ENCODE measurements around the gene HDAC4. TPM values are rescaled to one million over a fixed set of nuclear protein-coding genes. Genes with fewer than 3 reads are reported as not detected.

Gene HDAC4
- total RNA-seq, 4 donors from 2014 or later = 51.4 to 107 (median 70.8) TPM

DNA sequence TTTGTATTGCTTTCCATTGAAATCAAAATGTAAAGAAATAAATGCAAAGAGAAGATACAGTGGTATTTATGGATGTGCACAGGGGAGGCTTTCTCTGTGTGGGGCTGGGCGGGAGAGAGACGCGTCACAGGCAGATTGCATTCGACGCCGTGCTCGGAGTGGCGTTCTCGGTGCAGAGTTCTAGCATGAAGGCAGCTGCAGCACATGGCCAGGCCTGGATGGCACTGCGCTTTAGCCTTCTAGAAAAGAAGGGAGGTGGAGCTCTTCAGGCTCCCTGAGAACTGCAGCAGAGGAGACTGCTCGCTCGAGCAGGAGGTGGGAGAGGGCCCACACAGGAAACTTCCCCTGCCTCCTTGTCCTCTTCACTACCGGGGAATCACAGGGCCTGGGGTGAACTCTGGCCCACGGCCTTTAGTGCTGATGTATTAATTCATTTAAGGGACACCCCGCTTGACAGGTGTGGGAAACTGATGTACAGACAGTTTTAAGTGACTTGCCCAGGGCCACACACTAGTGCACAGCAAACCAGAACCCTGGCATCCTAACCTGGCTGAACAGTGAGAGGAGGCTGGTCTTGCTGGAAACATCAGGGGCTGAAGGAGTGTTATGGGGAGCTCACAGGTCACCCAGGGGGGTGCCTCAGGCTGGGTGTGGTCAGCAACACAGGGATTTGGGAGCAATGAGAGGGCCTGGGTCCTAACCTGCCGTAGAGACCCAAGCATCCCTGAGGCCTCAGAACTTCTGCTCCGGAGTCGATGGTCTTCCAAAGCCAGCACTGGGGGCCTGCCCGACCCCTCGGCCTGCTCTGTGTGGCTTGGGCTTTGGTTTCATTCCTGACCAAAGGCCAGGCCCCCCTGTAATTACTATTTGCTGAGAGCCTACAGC, 199.9 kb downstream of the HDAC4 start:
- Histone ChIP-seq H3K27ac (peak overlapping the region; percentile 64), H3K4me3 (no peak overlapping the region)

DNA sequence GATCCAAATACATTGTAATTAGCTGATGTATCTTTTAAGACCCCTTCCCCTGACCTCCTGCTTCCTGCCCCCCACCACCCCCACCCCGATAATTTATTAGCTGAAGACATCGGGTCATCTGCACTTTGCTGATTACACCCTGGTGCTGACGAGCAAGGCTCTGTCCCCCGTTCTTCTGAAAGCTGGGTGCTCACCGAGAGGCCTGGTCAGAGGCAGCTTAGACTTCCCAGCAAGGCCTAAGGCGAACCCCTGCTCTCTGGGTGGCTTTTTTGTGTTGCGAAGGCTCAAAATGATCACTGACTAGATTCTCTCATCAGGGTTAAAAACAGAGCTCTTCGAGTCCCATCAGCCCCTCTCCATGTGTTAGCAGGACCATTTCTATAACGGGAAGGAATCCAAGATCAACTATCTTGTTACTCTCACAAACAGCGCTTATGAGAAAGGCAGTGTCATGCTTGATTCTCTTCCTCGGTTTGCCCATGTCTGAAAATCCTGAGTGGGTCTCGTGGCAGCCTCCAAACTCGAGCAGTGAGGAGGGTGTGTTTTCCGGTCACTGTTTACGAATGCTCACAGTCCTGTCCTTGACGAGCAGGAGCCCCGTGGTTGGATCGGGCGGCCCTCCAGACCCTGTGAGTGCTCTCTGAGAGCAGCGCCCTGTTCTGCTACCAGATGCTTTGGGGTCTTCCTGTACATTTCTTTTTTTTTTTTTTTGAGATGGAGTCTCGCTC, 201.6 kb downstream of the HDAC4 start:
- no peak overlapping the region for H3K4me3 ChIP-seq

More for the DNA sequence above, 199.9 kb downstream of the HDAC4 start:
- H3K9me3 ChIP-seq = no peaks in the 10 kb centered on the region
- H3K36me3 ChIP-seq = peaks cover 19% of the 10 kb centered on the region
- peak in 1 of 2 donors; percentile 66 for DNase-seq (ENCODE audit: low spot score in 2 of 2)
- WGBS = 83% methylated on average over 18 of the region's 20 CpGs
- H3K27me3 ChIP-seq = no peaks in the 10 kb centered on the region
- peaks cover 15% of the 10 kb centered on the region for H3K4me1 ChIP-seq
- TF ChIP-seq, protein P1, sequence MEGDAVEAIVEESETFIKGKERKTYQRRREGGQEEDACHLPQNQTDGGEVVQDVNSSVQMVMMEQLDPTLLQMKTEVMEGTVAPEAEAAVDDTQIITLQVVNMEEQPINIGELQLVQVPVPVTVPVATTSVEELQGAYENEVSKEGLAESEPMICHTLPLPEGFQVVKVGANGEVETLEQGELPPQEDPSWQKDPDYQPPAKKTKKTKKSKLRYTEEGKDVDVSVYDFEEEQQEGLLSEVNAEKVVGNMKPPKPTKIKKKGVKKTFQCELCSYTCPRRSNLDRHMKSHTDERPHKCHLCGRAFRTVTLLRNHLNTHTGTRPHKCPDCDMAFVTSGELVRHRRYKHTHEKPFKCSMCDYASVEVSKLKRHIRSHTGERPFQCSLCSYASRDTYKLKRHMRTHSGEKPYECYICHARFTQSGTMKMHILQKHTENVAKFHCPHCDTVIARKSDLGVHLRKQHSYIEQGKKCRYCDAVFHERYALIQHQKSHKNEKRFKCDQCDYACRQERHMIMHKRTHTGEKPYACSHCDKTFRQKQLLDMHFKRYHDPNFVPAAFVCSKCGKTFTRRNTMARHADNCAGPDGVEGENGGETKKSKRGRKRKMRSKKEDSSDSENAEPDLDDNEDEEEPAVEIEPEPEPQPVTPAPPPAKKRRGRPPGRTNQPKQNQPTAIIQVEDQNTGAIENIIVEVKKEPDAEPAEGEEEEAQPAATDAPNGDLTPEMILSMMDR (IDR thresholded peaks at IDR 0.05) = no peak
- TF ChIP-seq EP300 (IDR thresholded peaks at IDR 0.05) (no peak), POLR2A (IDR thresholded peaks at IDR 0.05) (no peak), POLR2AphosphoS5 (IDR thresholded peaks at IDR 0.05) (no peak)

DNA sequence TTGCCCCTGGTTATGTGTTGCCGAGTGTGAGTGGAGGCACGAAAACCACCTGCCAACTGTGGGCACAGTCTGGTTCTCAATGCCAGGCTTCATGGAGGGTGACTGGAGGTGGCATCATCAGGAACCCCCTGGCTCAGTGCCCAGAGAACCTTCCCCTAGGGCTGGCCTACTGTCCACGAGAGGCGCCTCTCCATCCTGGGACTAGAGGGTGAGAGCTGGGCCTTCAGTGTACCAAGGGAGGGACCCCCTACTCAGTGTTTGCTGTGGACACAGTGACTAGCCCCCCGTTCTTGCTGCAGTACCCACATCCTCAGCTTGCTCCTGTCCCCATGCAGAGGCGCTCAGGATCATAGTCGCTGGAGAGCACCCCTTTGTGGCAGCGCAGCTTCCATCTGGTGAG, 202.6 kb downstream of the HDAC4 start:
- Histone ChIP-seq H3K9me3 (no peaks in the 10 kb centered on the region), H3K4me3 (no peak overlapping the region), H3K27me3 (no peaks in the 10 kb centered on the region), H3K27ac (no peak overlapping the region), H3K4me1 (peaks cover 19% of the 10 kb centered on the region), H3K36me3 (peaks cover 19% of the 10 kb centered on the region)
- DNase-seq (ENCODE audit: low spot score in 2 of 2) = peak; percentile 48 to 67
- TF ChIP-seq, protein P1 (IDR thresholded peaks at IDR 0.05) = no peak
- no peak for TF ChIP-seq EP300 (IDR thresholded peaks at IDR 0.05)
- TF ChIP-seq POLR2A (IDR thresholded peaks at IDR 0.05) = no peak
- no peak for TF ChIP-seq POLR2AphosphoS5 (IDR thresholded peaks at IDR 0.05)
- 89% methylated on average over 8 of the region's 8 CpGs for WGBS

More for the DNA sequence above, 201.6 kb downstream of the HDAC4 start:
- Histone ChIP-seq H3K4me1 (peaks cover 15% of the 10 kb centered on the region), H3K36me3 (peaks cover 19% of the 10 kb centered on the region), H3K27me3 (no peaks in the 10 kb centered on the region), H3K9me3 (no peaks in the 10 kb centered on the region), H3K27ac (peak overlapping the region; percentile 78)
- WGBS = 79% methylated on average over 21 of the region's 21 CpGs
- TF ChIP-seq, protein P1 (IDR thresholded peaks at IDR 0.05) = no peak
- TF ChIP-seq EP300 (IDR thresholded peaks at IDR 0.05) (no peak), POLR2AphosphoS5 (IDR thresholded peaks at IDR 0.05) (no peak), POLR2A (IDR thresholded peaks at IDR 0.05) (no peak)
- peak; percentile 56 to 81 for DNase-seq (ENCODE audit: low spot score in 2 of 2)

DNA sequence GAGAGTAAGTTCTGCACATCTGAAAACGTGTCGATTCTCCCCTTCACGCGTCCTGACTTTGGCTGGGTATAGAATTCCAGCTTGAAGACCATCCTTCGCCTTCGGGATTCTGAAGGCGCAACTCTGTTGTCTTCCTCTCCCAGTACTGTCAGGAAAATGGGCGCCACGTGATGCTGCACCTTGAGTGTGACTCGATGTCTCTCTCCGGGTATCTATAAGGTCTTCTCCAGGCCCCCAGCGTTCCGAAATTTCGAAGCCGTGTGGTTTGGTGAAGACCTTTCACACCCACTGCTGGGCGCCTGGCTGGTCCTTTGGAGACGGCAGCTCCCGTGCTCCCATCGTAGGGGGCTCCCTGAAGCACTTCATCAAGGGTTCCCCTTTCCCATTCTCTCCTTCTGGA, 203.7 kb downstream of the HDAC4 start:
- Histone ChIP-seq H3K9me3 (no peaks in the 10 kb centered on the region), H3K4me1 (peaks cover 21% of the 10 kb centered on the region), H3K36me3 (peaks cover 19% of the 10 kb centered on the region), H3K4me3 (no peak overlapping the region), H3K27ac (no peak overlapping the region), H3K27me3 (no peaks in the 10 kb centered on the region)
- no peak for TF ChIP-seq POLR2A (IDR thresholded peaks at IDR 0.05)
- WGBS = 94% methylated on average over 19 of the region's 19 CpGs
- DNase-seq (ENCODE audit: low spot score in 2 of 2) = peak; percentile 46 to 77

DNA sequence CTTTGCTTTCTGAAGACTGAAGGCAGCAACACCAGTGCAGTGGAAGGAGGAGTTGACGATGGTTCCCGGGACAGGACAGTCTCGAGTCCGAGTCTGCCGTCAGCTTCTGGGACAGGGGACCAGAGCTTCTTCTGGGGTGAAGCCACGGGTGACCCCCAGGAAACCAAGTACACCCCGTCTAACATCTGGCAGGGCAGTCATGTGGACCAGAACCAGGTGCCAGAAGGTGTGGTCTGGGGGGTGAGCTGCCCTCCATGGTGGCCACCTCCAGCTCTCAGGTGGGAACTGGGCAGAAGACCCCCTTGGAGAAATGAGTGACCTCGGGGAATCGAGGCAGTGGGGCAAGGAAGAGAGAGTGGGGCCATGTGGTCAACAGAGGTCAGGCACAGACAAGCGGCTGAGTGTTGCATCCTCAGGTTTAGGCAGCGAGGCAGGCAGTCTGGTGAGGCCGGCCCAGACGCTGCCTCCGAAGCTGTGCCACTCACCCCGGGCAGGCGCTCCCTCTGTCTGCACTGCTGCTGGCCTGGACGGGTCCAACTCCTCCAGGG, 204.3 kb downstream of the HDAC4 start:
- no peak for TF ChIP-seq POLR2AphosphoS5 (IDR thresholded peaks at IDR 0.05)
- no peak for TF ChIP-seq EP300 (IDR thresholded peaks at IDR 0.05)
- TF ChIP-seq, protein P1 (IDR thresholded peaks at IDR 0.05) = no peak
- no peak for TF ChIP-seq POLR2A (IDR thresholded peaks at IDR 0.05)

More for the DNA sequence above, 204.3 kb downstream of the HDAC4 start:
- Histone ChIP-seq H3K27ac (no peak overlapping the region), H3K36me3 (peaks cover 19% of the 10 kb centered on the region), H3K9me3 (no peaks in the 10 kb centered on the region), H3K4me3 (no peak overlapping the region), H3K4me1 (peaks cover 15% of the 10 kb centered on the region), H3K27me3 (no peaks in the 10 kb centered on the region)
- peak; percentile 46 to 61 for DNase-seq (ENCODE audit: low spot score in 2 of 2)
- 93% methylated on average over 15 of the region's 17 CpGs for WGBS
